Keratinocyte (primary cell): ENCODE measurements around the gene SDK2. TPM values are rescaled to one million over a fixed set of nuclear protein-coding genes. Genes with fewer than 3 reads are reported as not detected.

Source experiments
- DNase-seq: peaks from one replicate; pipeline ENCODE4 v3.0.0-alpha.2; 2011; ENCODE audit warnings: low read depth, missing footprints, low spot score
- FAIRE-seq: peaks from 2 replicates; lab custom pipeline; 2011; peaks lifted over from hg19 to GRCh38; lab: Jason Lieb, UNC
- H2AFZ ChIP-seq: 2 replicates; pipeline ENCODE4 v1.6.0; 2012; ENCODE audit warnings: low read length, control low read depth, inconsistent platforms; ENCODE audit not compliant: control insufficient read depth
- H3K27ac ChIP-seq: 2 replicates; pipeline ENCODE4 v1.5.1; 2011; ENCODE audit warnings: low read length; ENCODE audit not compliant: control insufficient read depth, insufficient read depth
- H3K27me3 ChIP-seq: 3 replicates; pipeline ENCODE4 v1.6.0; 2011; ENCODE audit warnings: low read length; ENCODE audit not compliant: control insufficient read depth, insufficient read depth; ENCODE audit errors: extremely low read depth
- H3K36me3 ChIP-seq, 2 experiments: 2 replicates in 1 of 2; 3 replicates in 1 of 2; pipeline ENCODE4 v1.5.1; 2011; ENCODE audit warnings: low read length in 2 of 2, mild to moderate bottlenecking in 1 of 2; ENCODE audit not compliant: control insufficient read depth in 2 of 2, insufficient read depth in 2 of 2; ENCODE audit errors: extremely low read depth in 1 of 2
- H3K4me1 ChIP-seq: 3 replicates; pipeline ENCODE4 v1.5.1; 2011; ENCODE audit warnings: low read length; ENCODE audit not compliant: control insufficient read depth, insufficient read depth; ENCODE audit errors: extremely low read depth
- H3K4me2 ChIP-seq: 3 replicates; pipeline ENCODE4 v1.6.0; 2011; ENCODE audit warnings: low read depth, low read length; ENCODE audit not compliant: control insufficient read depth, insufficient read depth; ENCODE audit errors: extremely low read depth
- H3K4me3 ChIP-seq, 3 experiments: fragments of 200-600 bp in 1 of 3; sonication (generic) in 1 of 3; 2 replicates in 2 of 3; 3 replicates in 1 of 3; pipeline ENCODE4 v1.5.1; 2011 to 2016; ENCODE audit warnings: low read length in 3 of 3, mild to moderate bottlenecking in 3 of 3, control low read depth in 2 of 3, inconsistent platforms in 1 of 3, low read depth in 1 of 3, mixed read lengths in 1 of 3, mixed run types in 1 of 3, moderate library complexity in 1 of 3; ENCODE audit not compliant: control insufficient read depth in 2 of 3, insufficient read depth in 2 of 3; ENCODE audit errors: extremely low read depth in 1 of 3
- H3K79me2 ChIP-seq: 2 replicates; pipeline ENCODE4 v1.6.0; 2012; ENCODE audit warnings: low read length; ENCODE audit not compliant: control insufficient read depth, insufficient read depth
- H3K9ac ChIP-seq: 3 replicates; pipeline ENCODE4 v1.6.0; 2011; ENCODE audit warnings: low read length; ENCODE audit not compliant: control insufficient read depth, insufficient read depth; ENCODE audit errors: extremely low read depth
- H3K9me1 ChIP-seq: 3 replicates; pipeline ENCODE4 v1.6.0; 2011; ENCODE audit warnings: low read length; ENCODE audit not compliant: control insufficient read depth, insufficient read depth; ENCODE audit errors: extremely low read depth
- H3K9me3 ChIP-seq: 2 replicates; pipeline ENCODE4 v1.5.1; 2012; ENCODE audit warnings: low read depth, low read length; ENCODE audit not compliant: control insufficient read depth
- H4K20me1 ChIP-seq: 3 replicates; pipeline ENCODE4 v1.6.0; 2011; ENCODE audit warnings: low read length; ENCODE audit not compliant: control insufficient read depth, insufficient read depth; ENCODE audit errors: extremely low read depth
- CTCF ChIP-seq, 3 experiments: IDR thresholded peaks in 1 of 3; conservative IDR thresholded peaks in 1 of 3; optimal IDR thresholded peaks in 1 of 3; 2 replicates in 2 of 3; 3 replicates in 1 of 3; pipeline versions ENCODE3 to v1.5.1; 2011; ENCODE audit warnings: low read length in 3 of 3, mild to moderate bottlenecking in 3 of 3, moderate library complexity in 2 of 3, control low read depth in 1 of 3, inconsistent platforms in 1 of 3; ENCODE audit not compliant: insufficient read depth in 2 of 3; ENCODE audit errors: extremely low read depth in 1 of 3
- EZH2 ChIP-seq: IDR thresholded peaks from one replicate; pipeline ENCODE4 v1.6.1; 2012; ENCODE audit warnings: inconsistent platforms, mild to moderate bottlenecking, low read length, moderate library complexity
- dilution Hi-C: fragments of 300-500 bp; cut with MboI; formaldehyde crosslinking; loops from one replicate; pipeline ENCODE4 v1.7.0; 2020; ENCODE audit warnings: low sequenced_read_pairs; ENCODE audit not compliant: extremely low pct_ligation_motif_present
- polyA plus RNA-seq, 5 experiments: library from polyadenylated mRNA; depleted of rRNA in 3 of 5; stranded (reverse) in 3 of 5; stranded (forward) in 1 of 5; unstranded in 1 of 5; fragments of >200 nt; gene quantifications; 1 replicate in 1 of 5; 2 replicates in 3 of 5; 3 replicates in 1 of 5; pipeline versions ENCODE4 v1.2.1 to v1.2.3, GENCODE V29; 2011 to 2012; ENCODE audit warnings: missing spikeins in 2 of 5, low read depth in 1 of 5, low replicate concordance in 1 of 5

The SDK2 gene
- polyA plus RNA-seq, 1 donor (not counting 4 experiments of a cell fraction or from before 2014, with no cell fraction given): 1.8 TPM

- Histone ChIP-seq H3K4me1 (no peaks in the 10 kb centered on the region), H3K9ac (no peak overlapping the region), H3K9me3 (no peaks in the 10 kb centered on the region), H3K27me3 (no peaks in the 10 kb centered on the region), H2AFZ (no peak overlapping the region), H3K79me2 (no peaks in the 10 kb centered on the region), H3K36me3 (no peaks in the 10 kb centered on the region), H3K9me1 (no peaks in the 10 kb centered on the region), H3K4me2 (no peak overlapping the region), H4K20me1 (no peaks in the 10 kb centered on the region), H3K4me3 (no peak overlapping the region), H3K27ac (no peak overlapping the region)
- DNase-seq (no peak), FAIRE-seq (no peak)
- dilution Hi-C loops: no loop called here
- no peak for TF ChIP-seq CTCF (optimal IDR thresholded peaks at IDR 0.05 in 1 of 3, IDR thresholded peaks at IDR 0.05 in 1 of 3, conservative IDR thresholded peaks at IDR 0.05 in 1 of 3; ENCODE audit: extremely low read depth in 1 of 3, insufficient read depth in 2 of 3, low read length in 3 of 3)
- TF ChIP-seq EZH2: no peak
Measured at GRCh38 chr17:73462823-73463222, 181.4 kb downstream of the SDK2 start.

GRCh38 chr17:73459980-73460379, 184.3 kb downstream of the SDK2 start:
- H3K36me3 ChIP-seq: no peaks in the 10 kb centered on the region
- TF ChIP-seq EZH2: no peak
- TF ChIP-seq CTCF (optimal IDR thresholded peaks at IDR 0.05 in 1 of 3, IDR thresholded peaks at IDR 0.05 in 1 of 3, conservative IDR thresholded peaks at IDR 0.05 in 1 of 3; ENCODE audit: extremely low read depth in 1 of 3, insufficient read depth in 2 of 3, low read length in 3 of 3): no peak
- H3K4me3 ChIP-seq: no peak overlapping the region
- H3K9me3 ChIP-seq: no peaks in the 10 kb centered on the region
- H3K9me1 ChIP-seq: no peaks in the 10 kb centered on the region
- H3K4me2 ChIP-seq: no peak overlapping the region
- no peaks in the 10 kb centered on the region for H4K20me1 ChIP-seq
- DNase-seq (no peak), FAIRE-seq (no peak)
- no peak overlapping the region for H3K9ac ChIP-seq
- H3K79me2 ChIP-seq: no peaks in the 10 kb centered on the region
- dilution Hi-C loops: no loop called here
- H3K4me1 ChIP-seq: no peaks in the 10 kb centered on the region
- peaks cover 3% of the 10 kb centered on the region for H3K27me3 ChIP-seq
- no peak overlapping the region for H3K27ac ChIP-seq
- H2AFZ ChIP-seq: no peak overlapping the region
